HG02884 (cell line): ENCODE results near the gene IL12RB2.
A peak's percentile ranks its signal among the peaks of the same experiment; 100 is the strongest.

ENCODE experiments used
- ATAC-seq: cut with Tn5 transposase; IDR thresholded peaks from one replicate; pipeline ENCODE4 v1.9.1; 2021; ENCODE audit warnings: mild to moderate bottlenecking, moderate library complexity; ENCODE audit not compliant: unreplicated experiment

Gene IL12RB2

GRCh38 chr1:67313934-67314671 lies 6.4 kb downstream of the IL12RB2 start:
- no peak for ATAC-seq

GRCh38 chr1:67314696-67315095 lies 7.0 kb downstream of the IL12RB2 start:
- ATAC-seq, result no peak

GRCh38 chr1:67316180-67316902 lies 8.7 kb downstream of the IL12RB2 start:
- no peak for ATAC-seq

GRCh38 chr1:67316918-67317317 lies 9.2 kb downstream of the IL12RB2 start:
- ATAC-seq, result no peak

GRCh38 chr1:67317803-67318202 lies 10.1 kb downstream of the IL12RB2 start:
- no peak for ATAC-seq

- ATAC-seq, result no peak
Observed at GRCh38 chr1:67322442-67322841, 14.8 kb downstream of the IL12RB2 start.

- no peak for ATAC-seq
Observed at GRCh38 chr1:67323087-67323486, 15.4 kb downstream of the IL12RB2 start.

GRCh38 chr1:67324068-67324467 lies 16.4 kb downstream of the IL12RB2 start:
- no peak for ATAC-seq

- ATAC-seq, result no peak
Observed at GRCh38 chr1:67327864-67328466, 20.3 kb downstream of the IL12RB2 start.

- ATAC-seq, result peak; percentile 85
Observed at GRCh38 chr1:67332653-67333529, 25.2 kb downstream of the IL12RB2 start.

GRCh38 chr1:67333603-67334002 lies 25.9 kb downstream of the IL12RB2 start:
- ATAC-seq, result no peak

GRCh38 chr1:67335411-67335810 lies 27.7 kb downstream of the IL12RB2 start:
- no peak for ATAC-seq

- no peak for ATAC-seq
Observed at GRCh38 chr1:67336157-67336556, 28.5 kb downstream of the IL12RB2 start.

GRCh38 chr1:67336783-67337182 lies 29.1 kb downstream of the IL12RB2 start:
- ATAC-seq, result no peak

GRCh38 chr1:67338642-67339041 lies 31.0 kb downstream of the IL12RB2 start:
- ATAC-seq, result peak; percentile 29

GRCh38 chr1:67339623-67340343 lies 32.1 kb downstream of the IL12RB2 start:
- ATAC-seq, result peak; percentile 32

- ATAC-seq, result peak; percentile 32
Observed at GRCh38 chr1:67342076-67342890, 34.6 kb downstream of the IL12RB2 start.

GRCh38 chr1:67345556-67345955 lies 37.9 kb downstream of the IL12RB2 start:
- ATAC-seq, result no peak

- ATAC-seq, result no peak
Observed at GRCh38 chr1:67346982-67347381, 39.3 kb downstream of the IL12RB2 start.
